Measurements from ENCODE around the gene TMCC2. TPM values are rescaled to one million over a fixed set of nuclear protein-coding genes. Genes with fewer than 3 reads are reported as not detected.
A peak's percentile ranks its signal among the peaks of the same experiment; 100 is the strongest.

TMCC2 gene
- total RNA-seq, 4 donors from 2014 or later, result 0.53 to 4.1 (median 1.1) TPM

- no peaks in the 10 kb centered on the region for H3K27me3 ChIP-seq
- no peaks in the 10 kb centered on the region for H3K36me3 ChIP-seq
- H3K4me3 ChIP-seq, result peak overlapping the region in 1 of 4 donors; percentile 18
- H3K27ac ChIP-seq, result peak overlapping the region in 2 of 4 donors; percentile 41 to 55
- peak; percentile 85 to 96 (median 89) for DNase-seq
- H3K4me1 ChIP-seq, result peaks cover 0 to 22% (median 12%) of the 10 kb centered on the region in 4 donors
- TF ChIP-seq CTCF (IDR thresholded peaks at IDR 0.05) (peak; percentile 94 to 99 (median 99)), POLR2A (IDR thresholded peaks at IDR 0.05) (no peak)
- no peaks in the 10 kb centered on the region for H3K9me3 ChIP-seq
Observed at GRCh38 chr1:205273551-205273982, 45.8 kb downstream of the TMCC2 start.

- Histone ChIP-seq H3K4me3 (no peak overlapping the region), H3K4me1 (peaks cover 0 to 22% (median 12%) of the 10 kb centered on the region in 4 donors), H3K27ac (peak overlapping the region in 2 of 4 donors; percentile 41 to 55), H3K9me3 (no peaks in the 10 kb centered on the region), H3K36me3 (no peaks in the 10 kb centered on the region), H3K27me3 (no peaks in the 10 kb centered on the region)
- no peak for TF ChIP-seq CTCF (IDR thresholded peaks at IDR 0.05)
- TF ChIP-seq POLR2A (IDR thresholded peaks at IDR 0.05), result no peak
- peak in 1 of 3 donors; percentile 24 for DNase-seq
Observed at GRCh38 chr1:205274041-205274691, 46.4 kb downstream of the TMCC2 start.

GRCh38 chr1:205275133-205275532 lies 47.4 kb downstream of the TMCC2 start:
- Histone ChIP-seq H3K27ac (peak overlapping the region in 3 of 4 donors; percentile 22 to 55 (median 53)), H3K4me1 (peaks cover 0 to 27% (median 12%) of the 10 kb centered on the region in 4 donors), H3K36me3 (no peaks in the 10 kb centered on the region), H3K27me3 (no peaks in the 10 kb centered on the region), H3K4me3 (no peak overlapping the region), H3K9me3 (no peaks in the 10 kb centered on the region)
- TF ChIP-seq CTCF (IDR thresholded peaks at IDR 0.05) (peak in 3 of 6 experiments; percentile 11 to 31 (median 30)), POLR2A (IDR thresholded peaks at IDR 0.05) (no peak)
- peak; percentile 59 to 80 (median 73) for DNase-seq

- peak overlapping the region in 1 of 4 donors; percentile 55 for H3K27ac ChIP-seq
- no peak for DNase-seq
- no peaks in the 10 kb centered on the region for H3K9me3 ChIP-seq
- H3K27me3 ChIP-seq, result no peaks in the 10 kb centered on the region
- H3K4me3 ChIP-seq, result no peak overlapping the region
- H3K4me1 ChIP-seq, result peaks cover 0 to 27% (median 11%) of the 10 kb centered on the region in 4 donors
- TF ChIP-seq POLR2A (IDR thresholded peaks at IDR 0.05), result no peak
- no peak for TF ChIP-seq CTCF (IDR thresholded peaks at IDR 0.05)
- no peaks in the 10 kb centered on the region for H3K36me3 ChIP-seq
Observed at GRCh38 chr1:205275916-205276688, 48.4 kb downstream of the TMCC2 start.

GRCh38 chr1:205276689-205277065 lies 48.9 kb downstream of the TMCC2 start:
- H3K9me3 ChIP-seq, result no peaks in the 10 kb centered on the region
- DNase-seq, result no peak
- no peak overlapping the region for H3K4me3 ChIP-seq
- TF ChIP-seq CTCF (IDR thresholded peaks at IDR 0.05) (no peak), POLR2A (IDR thresholded peaks at IDR 0.05) (no peak)
- no peaks in the 10 kb centered on the region for H3K27me3 ChIP-seq
- peaks cover 0 to 27% (median 10%) of the 10 kb centered on the region in 4 donors for H3K4me1 ChIP-seq
- no peak overlapping the region for H3K27ac ChIP-seq
- H3K36me3 ChIP-seq, result no peaks in the 10 kb centered on the region

All from Peyer's patch (tissue), 4 donors.